SU-DHL-6 (cell line): ENCODE measurements around the gene ELL2.

Source experiments
- H2AFZ ChIP-seq: fragments of 200-600 bp; sonication (generic); 2 replicates; pipeline ENCODE4 v1.6.1; 2014; ENCODE audit warnings: low read depth, mild to moderate bottlenecking, moderate library complexity, mixed read lengths, antibody characterized with exemption, low read length; ENCODE audit not compliant: severe bottlenecking
- H3F3A ChIP-seq: fragments of 200-600 bp; shearing (Covaris generic); 2 replicates; pipeline ENCODE4 v1.6.0; 2016; ENCODE audit warnings: antibody characterized with exemption, mild to moderate bottlenecking; ENCODE audit not compliant: insufficient read depth
- H3K27ac ChIP-seq: fragments of 200-600 bp; sonication (generic); 2 replicates; pipeline ENCODE4 v1.5.1; 2016; ENCODE audit warnings: low read depth, mild to moderate bottlenecking, low read length, moderate library complexity, mixed read lengths
- H3K27me3 ChIP-seq: fragments of 200-600 bp; sonication (generic), shearing (Covaris generic); 2 replicates; pipeline ENCODE4 v1.6.0; 2014; ENCODE audit warnings: mild to moderate bottlenecking, low read length
- H3K36me3 ChIP-seq: fragments of 200-600 bp; sonication (generic); 2 replicates; pipeline ENCODE4 v1.6.1; 2014; ENCODE audit warnings: mild to moderate bottlenecking, low read length, mixed read lengths
- H3K4me2 ChIP-seq: fragments of 300-600, 200-600 bp; shearing (Covaris generic), sonication (generic); 2 replicates; pipeline ENCODE4 v1.6.0; 2014; ENCODE audit warnings: low read length, low read depth, mild to moderate bottlenecking; ENCODE audit not compliant: poor library complexity, severe bottlenecking
- H3K4me3 ChIP-seq: fragments of 200-600 bp; sonication (generic); 2 replicates; pipeline ENCODE4 v1.5.1; 2014; ENCODE audit warnings: antibody characterized with exemption, low read length, mild to moderate bottlenecking, mixed read lengths; ENCODE audit not compliant: insufficient read depth, poor library complexity, severe bottlenecking
- H3K79me2 ChIP-seq: fragments of 200-600 bp; sonication (generic); 2 replicates; pipeline ENCODE4 v1.6.1; 2014; ENCODE audit warnings: mild to moderate bottlenecking, low read length, moderate library complexity; ENCODE audit not compliant: insufficient read depth
- H3K9ac ChIP-seq: fragments of 200-600 bp; sonication (generic); 2 replicates; pipeline ENCODE4 v1.7.0; 2014; ENCODE audit warnings: mild to moderate bottlenecking, low read length
- H3K9me2 ChIP-seq: fragments of 200-600 bp; sonication (generic); replicated peaks from 2 replicates; pipeline ENCODE4 v1.6.1; 2014; ENCODE audit warnings: low read length; ENCODE audit not compliant: insufficient read depth
- H3K9me3 ChIP-seq: fragments of 200-600 bp; sonication (generic); 2 replicates; pipeline ENCODE4 v1.6.1; 2014; ENCODE audit warnings: low read length, mixed read lengths; ENCODE audit not compliant: insufficient read depth
- H4K20me1 ChIP-seq: fragments of 200-600 bp; sonication (generic); 2 replicates; pipeline ENCODE4 v1.6.1; 2014; ENCODE audit warnings: low read depth, mild to moderate bottlenecking, antibody characterized with exemption, low read length, moderate library complexity, mixed read lengths
- CTCF ChIP-seq: fragments of 200-600 bp; sonication (generic); IDR thresholded peaks from one replicate; pipeline ENCODE4 v1.5.1; 2017; ENCODE audit warnings: antibody characterized with exemption, mild to moderate bottlenecking, low read length, moderate library complexity; ENCODE audit not compliant: insufficient read depth, poor library complexity, severe bottlenecking
- EZH2phosphoT487 ChIP-seq: fragments of 200-600 bp; sonication (generic), shearing (Covaris generic); conservative IDR thresholded peaks from 2 replicates; pipeline ENCODE4 v1.6.1; 2018; ENCODE audit warnings: mild to moderate bottlenecking, antibody characterized with exemption, low read length, moderate library complexity, mixed read lengths

The ELL2 gene

GRCh38 chr5:95942968-95943367 is 18.7 kb downstream of the ELL2 start:
- Histone ChIP-seq H4K20me1 (no peaks in the 10 kb centered on the region), H3K9me3 (no peaks in the 10 kb centered on the region), H3K27me3 (no peaks in the 10 kb centered on the region), H3K4me3 (no peak overlapping the region), H3K27ac (no peak overlapping the region), H2AFZ (no peak overlapping the region), H3K9me2 (no peaks in the 10 kb centered on the region), H3F3A (no peaks in the 10 kb centered on the region), H3K36me3 (no peaks in the 10 kb centered on the region), H3K79me2 (no peaks in the 10 kb centered on the region), H3K9ac (no peak overlapping the region), H3K4me2 (no peak overlapping the region)
- no peak for TF ChIP-seq CTCF
- TF ChIP-seq EZH2phosphoT487 = no peak

GRCh38 chr5:95942414-95942813 is 19.2 kb downstream of the ELL2 start:
- no peak overlapping the region for H3K4me3 ChIP-seq
- no peaks in the 10 kb centered on the region for H3K9me3 ChIP-seq
- no peak overlapping the region for H3K9ac ChIP-seq
- H3K79me2 ChIP-seq = no peaks in the 10 kb centered on the region
- no peaks in the 10 kb centered on the region for H3F3A ChIP-seq
- H3K36me3 ChIP-seq = no peaks in the 10 kb centered on the region
- H3K9me2 ChIP-seq = no peaks in the 10 kb centered on the region
- no peak overlapping the region for H3K4me2 ChIP-seq
- H4K20me1 ChIP-seq = no peaks in the 10 kb centered on the region
- no peak overlapping the region for H3K27ac ChIP-seq
- H3K27me3 ChIP-seq = no peaks in the 10 kb centered on the region
- TF ChIP-seq CTCF (no peak), EZH2phosphoT487 (no peak)
- no peak overlapping the region for H2AFZ ChIP-seq

- Histone ChIP-seq H4K20me1 (no peaks in the 10 kb centered on the region), H3K4me2 (no peak overlapping the region), H3K4me3 (no peak overlapping the region), H2AFZ (no peak overlapping the region), H3K9ac (no peak overlapping the region), H3K27ac (no peak overlapping the region), H3K79me2 (no peaks in the 10 kb centered on the region), H3K9me3 (no peaks in the 10 kb centered on the region), H3K36me3 (no peaks in the 10 kb centered on the region), H3K27me3 (no peaks in the 10 kb centered on the region), H3K9me2 (no peaks in the 10 kb centered on the region), H3F3A (no peaks in the 10 kb centered on the region)
- TF ChIP-seq EZH2phosphoT487 (no peak), CTCF (no peak)
Observed at GRCh38 chr5:95941756-95942155, 19.9 kb downstream of the ELL2 start.
